Measurements from ENCODE around the gene NUFIP2.

GRCh38 chr17:29240968-29241963, 52.7 kb downstream of the NUFIP2 start:
- no peak for TF ChIP-seq CTCF (IDR thresholded peaks at IDR 0.05)
- no peak for TF ChIP-seq POLR2A (IDR thresholded peaks at IDR 0.05)

Measured in suprapubic skin (tissue), 3 donors.